Neural progenitor cell (in vitro differentiated cells): Measurements from ENCODE around the gene TNF. TPM values are rescaled to one million over a fixed set of nuclear protein-coding genes. Genes with fewer than 3 reads are reported as not detected.

Source experiments
- DNase-seq: peaks from one replicate; pipeline ENCODE4 v3.0.0-alpha.2; 2016; ENCODE audit warnings: low spot score
- H2AFZ ChIP-seq: fragments of 200-600 bp; sonication (generic); replicated peaks from 2 replicates; pipeline ENCODE4 v1.6.1; 2016; ENCODE audit warnings: antibody characterized with exemption
- H3F3A ChIP-seq: fragments of 200-600 bp; sonication (generic); 2 replicates; pipeline ENCODE4 v1.6.1; 2016; ENCODE audit warnings: antibody characterized with exemption, low read depth
- H3K27ac ChIP-seq: fragments of 200-600 bp; sonication (generic); 2 replicates; pipeline ENCODE4 v1.5.1; 2016; ENCODE audit warnings: mild to moderate bottlenecking
- H3K27me3 ChIP-seq: fragments of 200-600 bp; sonication (generic); 2 replicates; pipeline ENCODE4 v1.6.1; 2016; ENCODE audit warnings: mild to moderate bottlenecking, moderate library complexity
- H3K36me3 ChIP-seq: fragments of 200-600 bp; sonication (generic); 2 replicates; pipeline ENCODE4 v1.5.1; 2016
- H3K4me1 ChIP-seq: fragments of 200-600 bp; sonication (generic); 2 replicates; pipeline ENCODE4 v1.6.1; 2016; ENCODE audit warnings: mixed run types
- H3K4me2 ChIP-seq: fragments of 200-600 bp; sonication (generic); 2 replicates; pipeline ENCODE4 v1.6.1; 2016
- H3K4me3 ChIP-seq: fragments of 200-600 bp; sonication (generic); 2 replicates; pipeline ENCODE4 v1.5.1; 2016
- H3K79me2 ChIP-seq: fragments of 200-600 bp; sonication (generic); 2 replicates; pipeline ENCODE4 v1.6.1; 2016; ENCODE audit warnings: low read depth
- H3K9ac ChIP-seq: fragments of 200-600 bp; sonication (generic); 2 replicates; pipeline ENCODE4 v1.6.1; 2016
- H3K9me3 ChIP-seq: fragments of 200-600 bp; sonication (generic); 2 replicates; pipeline ENCODE4 v1.5.1; 2016; ENCODE audit warnings: low read depth
- H4K20me1 ChIP-seq: fragments of 200-600 bp; sonication (generic); 2 replicates; pipeline ENCODE4 v1.6.1; 2016; ENCODE audit warnings: low read depth
- H3K27ac Mint-ChIP-seq: 3 replicates; pipeline ENCODE4 v1.8.0; 2021; ENCODE audit warnings: mixed read lengths
- H3K27me3 Mint-ChIP-seq: 2 replicates; pipeline ENCODE4 v1.8.0; 2022; ENCODE audit warnings: low read depth, mild to moderate bottlenecking, inconsistent platforms, moderate library complexity, mixed read lengths; ENCODE audit not compliant: insufficient read depth
- H3K36me3 Mint-ChIP-seq: 3 replicates; pipeline ENCODE4 v1.8.0; 2021; ENCODE audit warnings: mixed read lengths
- H3K4me1 Mint-ChIP-seq: 3 replicates; pipeline ENCODE4 v1.8.0; 2021; ENCODE audit warnings: mixed read lengths
- H3K4me3 Mint-ChIP-seq: 3 replicates; pipeline ENCODE4 v1.8.0; 2021; ENCODE audit warnings: mild to moderate bottlenecking, moderate library complexity, mixed read lengths
- H3K9me3 Mint-ChIP-seq: 3 replicates; pipeline ENCODE4 v1.8.0; 2020; ENCODE audit warnings: mixed read lengths
- CTCF ChIP-seq: fragments of 200-600 bp; sonication (generic); IDR thresholded peaks from 2 replicates; pipeline ENCODE4 v1.5.1; 2017; ENCODE audit warnings: antibody characterized with exemption, mild to moderate bottlenecking
- EZH2 ChIP-seq: fragments of 200-600 bp; sonication (generic); IDR thresholded peaks from 2 replicates; pipeline ENCODE4 v1.6.1; 2017; ENCODE audit warnings: antibody characterized with exemption, mild to moderate bottlenecking, moderate library complexity
- EZH2phosphoT487 ChIP-seq: fragments of 200-600 bp; sonication (generic); IDR thresholded peaks from 2 replicates; pipeline ENCODE4 v1.6.1; 2017; ENCODE audit warnings: antibody characterized with exemption
- total RNA-seq: library from RNA; depleted of rRNA; stranded (reverse); fragments of >200 nt; gene quantifications from 2 replicates; pipeline ENCODE4 v1.2.3, GENCODE V29; 2015; ENCODE audit warnings: low replicate concordance

TNF gene
- total RNA-seq, 1 donor from 2014 or later = not detected

GRCh38 chr6:31609519-31610406 is 34.4 kb downstream of the TNF start:
- H3K36me3 ChIP-seq = no peaks in the 10 kb centered on the region
- no peak overlapping the region for H3K27ac ChIP-seq
- no peaks in the 10 kb centered on the region for H3K27me3 ChIP-seq
- H3K4me3 Mint-ChIP-seq = no peak overlapping the region
- no peaks in the 10 kb centered on the region for H3K36me3 Mint-ChIP-seq
- H3K27me3 Mint-ChIP-seq = no peaks in the 10 kb centered on the region
- H2AFZ ChIP-seq = no peak overlapping the region
- no peak overlapping the region for H3K9ac ChIP-seq
- H3K79me2 ChIP-seq = no peaks in the 10 kb centered on the region
- H3K4me1 ChIP-seq = no peaks in the 10 kb centered on the region
- no peak overlapping the region for H3K4me2 ChIP-seq
- no peak overlapping the region for H3K4me3 ChIP-seq
- no peaks in the 10 kb centered on the region for H3K9me3 ChIP-seq
- H3K4me1 Mint-ChIP-seq = peaks cover 2% of the 10 kb centered on the region
- H3K27ac Mint-ChIP-seq = no peak overlapping the region
- no peaks in the 10 kb centered on the region for H3F3A ChIP-seq
- no peaks in the 10 kb centered on the region for H3K9me3 Mint-ChIP-seq
- TF ChIP-seq EZH2 = no peak
- TF ChIP-seq CTCF = no peak
- no peak for TF ChIP-seq EZH2phosphoT487
- no peaks in the 10 kb centered on the region for H4K20me1 ChIP-seq
- DNase-seq = no peak

- Histone ChIP-seq H2AFZ (no peak overlapping the region), H3K9me3 (no peaks in the 10 kb centered on the region), H3K79me2 (no peaks in the 10 kb centered on the region), H3K4me1 (no peaks in the 10 kb centered on the region), H3K4me3 (no peak overlapping the region), H3K4me2 (no peak overlapping the region), H4K20me1 (no peaks in the 10 kb centered on the region), H3K36me3 (no peaks in the 10 kb centered on the region), H3K27me3 (no peaks in the 10 kb centered on the region), H3K27ac (no peak overlapping the region), H3K9ac (no peak overlapping the region), H3F3A (no peaks in the 10 kb centered on the region)
- H3K36me3 Mint-ChIP-seq = no peaks in the 10 kb centered on the region
- peaks cover 2% of the 10 kb centered on the region for H3K27me3 Mint-ChIP-seq
- H3K27ac Mint-ChIP-seq = no peak overlapping the region
- peaks cover 9% of the 10 kb centered on the region for H3K4me1 Mint-ChIP-seq
- H3K4me3 Mint-ChIP-seq = no peak overlapping the region
- no peaks in the 10 kb centered on the region for H3K9me3 Mint-ChIP-seq
- no peak for TF ChIP-seq CTCF
- no peak for TF ChIP-seq EZH2
- TF ChIP-seq EZH2phosphoT487 = no peak
- no peak for DNase-seq
These were observed 35.6 kb downstream of the TNF start for GRCh38 chr6:31610968-31611367.

- H3K27ac ChIP-seq = no peak overlapping the region
- TF ChIP-seq EZH2 (no peak), CTCF (no peak), EZH2phosphoT487 (no peak)
- no peak overlapping the region for H3K4me3 ChIP-seq
- Mint-ChIP-seq H3K4me1 (peaks cover 12% of the 10 kb centered on the region), H3K9me3 (no peaks in the 10 kb centered on the region), H3K36me3 (no peaks in the 10 kb centered on the region), H3K27ac (no peak overlapping the region), H3K27me3 (peaks cover 4% of the 10 kb centered on the region), H3K4me3 (no peak overlapping the region)
- H3K36me3 ChIP-seq = no peaks in the 10 kb centered on the region
- peaks cover 7% of the 10 kb centered on the region for H3F3A ChIP-seq
- H3K4me2 ChIP-seq = no peak overlapping the region
- no peaks in the 10 kb centered on the region for H3K9me3 ChIP-seq
- no peaks in the 10 kb centered on the region for H4K20me1 ChIP-seq
- no peak for DNase-seq
- H3K9ac ChIP-seq = no peak overlapping the region
- no peak overlapping the region for H2AFZ ChIP-seq
- H3K79me2 ChIP-seq = peaks cover 2% of the 10 kb centered on the region
- H3K4me1 ChIP-seq = no peaks in the 10 kb centered on the region
- no peaks in the 10 kb centered on the region for H3K27me3 ChIP-seq
These were observed 38.8 kb downstream of the TNF start for GRCh38 chr6:31614075-31614619.
